ENCODE results near the gene CELF1. TPM values are rescaled to one million over a fixed set of nuclear protein-coding genes. Genes with fewer than 3 reads are reported as not detected.

The CELF1 gene
- total RNA-seq, 1 experiment from 2014 or later = 157 TPM

DNA sequence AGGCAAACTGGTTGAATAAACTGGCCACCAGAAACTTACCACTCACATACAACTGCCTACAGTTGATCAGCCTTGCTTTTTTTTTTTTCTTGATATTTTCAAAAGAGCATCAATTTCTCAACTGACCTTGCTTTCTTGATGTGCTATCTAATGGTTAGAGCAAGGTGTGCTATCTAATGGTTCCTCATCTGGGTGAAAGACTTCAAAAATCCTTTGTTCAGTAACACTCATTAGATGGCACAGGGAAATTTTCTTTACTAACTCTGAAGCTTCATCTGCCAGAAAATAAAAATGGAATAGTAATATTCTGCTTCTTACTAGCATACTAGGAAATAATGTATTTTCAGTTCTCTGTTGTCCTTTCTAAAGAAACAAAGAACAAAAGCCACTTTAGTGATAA lies 52.8 kb downstream of the CELF1 start:
- no peaks in the 10 kb centered on the region for H3K27me3 Mint-ChIP-seq (ENCODE audit: unreplicated experiment)
- H3K4me3 Mint-ChIP-seq (ENCODE audit: low read depth, unreplicated experiment) = no peak overlapping the region
- peaks cover 5% of the 10 kb centered on the region for H3K36me3 Mint-ChIP-seq (ENCODE audit: insufficient read depth, unreplicated experiment)
- CTCF ChIA-PET = interaction anchor here (1.0 kb wide), 1 partner anchor 9 kb away, joined by 3 read pairs; no protein-coding TSS in a partner anchor
- no peaks in the 10 kb centered on the region for H3K4me1 Mint-ChIP-seq (ENCODE audit: low read depth, unreplicated experiment)
- no peak for TF ChIP-seq CTCF (IDR thresholded peaks at IDR 0.05; ENCODE audit: unreplicated experiment)
- DNase-seq = no peak
- intact Hi-C loops (cut with micrococcal nuclease; ENCODE audit: unreplicated experiment) = no loop called here
- no peak overlapping the region for H3K27ac Mint-ChIP-seq (ENCODE audit: unreplicated experiment)
- BruUV-seq (replicated peaks) = no TSS peak
- H3K9me3 Mint-ChIP-seq (ENCODE audit: low read depth, unreplicated experiment) = no peaks in the 10 kb centered on the region

GRCh38 chr11:47499614-47500013 lies 53.3 kb downstream of the CELF1 start:
- intact Hi-C loops (cut with micrococcal nuclease; ENCODE audit: unreplicated experiment) = no loop called here
- Mint-ChIP-seq H3K27me3 (ENCODE audit: unreplicated experiment) (no peaks in the 10 kb centered on the region), H3K27ac (ENCODE audit: unreplicated experiment) (no peak overlapping the region), H3K9me3 (ENCODE audit: low read depth, unreplicated experiment) (no peaks in the 10 kb centered on the region), H3K4me3 (ENCODE audit: low read depth, unreplicated experiment) (no peak overlapping the region), H3K4me1 (ENCODE audit: low read depth, unreplicated experiment) (no peaks in the 10 kb centered on the region), H3K36me3 (ENCODE audit: insufficient read depth, unreplicated experiment) (peaks cover 5% of the 10 kb centered on the region)
- no peak for DNase-seq
- no TSS peak for BruUV-seq (replicated peaks)
- TF ChIP-seq CTCF (IDR thresholded peaks at IDR 0.05; ENCODE audit: unreplicated experiment) = no peak
- CTCF ChIA-PET = no interaction called here

- no peaks in the 10 kb centered on the region for H3K27me3 Mint-ChIP-seq (ENCODE audit: unreplicated experiment)
- intact Hi-C loops (cut with micrococcal nuclease; ENCODE audit: unreplicated experiment) = no loop called here
- no TSS peak for BruUV-seq (replicated peaks)
- H3K36me3 Mint-ChIP-seq (ENCODE audit: insufficient read depth, unreplicated experiment) = peaks cover 2% of the 10 kb centered on the region
- no peaks in the 10 kb centered on the region for H3K4me1 Mint-ChIP-seq (ENCODE audit: low read depth, unreplicated experiment)
- TF ChIP-seq CTCF (IDR thresholded peaks at IDR 0.05; ENCODE audit: unreplicated experiment) = no peak
- no peak for DNase-seq
- no peak overlapping the region for H3K4me3 Mint-ChIP-seq (ENCODE audit: low read depth, unreplicated experiment)
- CTCF ChIA-PET = no interaction called here
- no peak overlapping the region for H3K27ac Mint-ChIP-seq (ENCODE audit: unreplicated experiment)
- H3K9me3 Mint-ChIP-seq (ENCODE audit: low read depth, unreplicated experiment) = no peaks in the 10 kb centered on the region
Observed at GRCh38 chr11:47499161-47499560, 53.8 kb downstream of the CELF1 start.

DNA sequence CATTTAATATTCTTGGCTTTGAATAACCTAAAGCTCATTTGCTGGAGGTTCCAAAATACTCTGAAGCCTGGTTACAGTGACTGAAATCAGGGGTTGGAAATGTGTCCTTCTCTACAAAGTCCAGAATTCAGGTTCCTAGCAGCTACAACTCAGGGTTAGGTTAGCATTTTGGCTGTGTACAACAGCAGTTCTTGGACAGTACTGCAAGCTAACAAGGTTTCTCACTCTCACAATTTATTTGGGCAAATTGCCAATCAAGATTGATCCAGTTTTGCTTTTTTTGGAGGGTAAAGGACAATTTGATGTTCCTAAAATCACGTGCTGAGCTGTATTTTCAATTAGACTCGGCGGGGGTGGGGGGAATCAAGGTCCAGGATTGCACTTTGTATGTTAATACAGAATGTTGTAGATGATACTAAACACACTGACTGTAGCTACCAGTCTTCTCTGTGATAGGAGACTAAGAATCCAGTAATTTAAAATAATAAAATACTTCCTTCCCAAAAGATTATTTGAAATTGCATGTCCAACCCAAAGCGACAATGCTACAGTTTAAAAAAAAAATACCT lies 54.3 kb downstream of the CELF1 start:
- Mint-ChIP-seq H3K27me3 (ENCODE audit: unreplicated experiment) (no peaks in the 10 kb centered on the region), H3K9me3 (ENCODE audit: low read depth, unreplicated experiment) (no peaks in the 10 kb centered on the region), H3K4me1 (ENCODE audit: low read depth, unreplicated experiment) (no peaks in the 10 kb centered on the region), H3K4me3 (ENCODE audit: low read depth, unreplicated experiment) (no peak overlapping the region), H3K27ac (ENCODE audit: unreplicated experiment) (no peak overlapping the region), H3K36me3 (ENCODE audit: insufficient read depth, unreplicated experiment) (no peaks in the 10 kb centered on the region)
- intact Hi-C loops (cut with micrococcal nuclease; ENCODE audit: unreplicated experiment) = no loop called here
- no TSS peak for BruUV-seq (replicated peaks)
- CTCF ChIA-PET = interaction anchor here (0.6 kb wide), 2 partner anchors 10 to 53 kb away, joined by 3 to 5 read pairs; no protein-coding TSS in a partner anchor
- DNase-seq = no peak
- no peak for TF ChIP-seq CTCF (IDR thresholded peaks at IDR 0.05; ENCODE audit: unreplicated experiment)

Data from Calu3 (cell line).